Hepatocyte (in vitro differentiated cells): ENCODE data around the gene IRX5. TPM values are rescaled to one million over a fixed set of nuclear protein-coding genes. Genes with fewer than 3 reads are reported as not detected.

Experiments used
- DNase-seq: peaks from one replicate; pipeline ENCODE4 v3.0.0-alpha.2; 2016; ENCODE audit warnings: low spot score
- H2AFZ ChIP-seq: fragments of 200-600 bp; sonication (generic); 2 replicates; pipeline ENCODE4 v1.6.0; 2016; ENCODE audit warnings: antibody characterized with exemption, mild to moderate bottlenecking
- H3K27ac ChIP-seq: fragments of 200-600 bp; sonication (generic); 2 replicates; pipeline ENCODE4 v1.5.1; 2016; ENCODE audit warnings: mild to moderate bottlenecking
- H3K27me3 ChIP-seq: fragments of 200-600 bp; sonication (generic); 2 replicates; pipeline ENCODE4 v1.6.1; 2016
- H3K36me3 ChIP-seq: fragments of 200-600 bp; sonication (generic); replicated peaks from 2 replicates; pipeline ENCODE4 v1.5.1; 2016; ENCODE audit warnings: low read depth; ENCODE audit not compliant: insufficient read depth
- H3K4me1 ChIP-seq: fragments of 200-600 bp; sonication (generic); 2 replicates; pipeline ENCODE4 v1.5.1; 2016; ENCODE audit warnings: mild to moderate bottlenecking, moderate library complexity; ENCODE audit not compliant: insufficient read depth
- H3K4me2 ChIP-seq: fragments of 200-600 bp; sonication (generic); 2 replicates; pipeline ENCODE4 v1.6.0; 2016
- H3K4me3 ChIP-seq: fragments of 200-600 bp; sonication (generic); 2 replicates; pipeline ENCODE4 v1.5.1; 2016; ENCODE audit warnings: mild to moderate bottlenecking
- H3K79me2 ChIP-seq: fragments of 200-600 bp; sonication (generic); 2 replicates; pipeline ENCODE4 v1.6.0; 2017; ENCODE audit warnings: mild to moderate bottlenecking
- H3K9me2 ChIP-seq: fragments of 200-600 bp; sonication (generic); replicated peaks from 2 replicates; pipeline ENCODE4 v1.6.0; 2017; ENCODE audit warnings: mild to moderate bottlenecking; ENCODE audit not compliant: insufficient read depth
- H3K9me3 ChIP-seq: fragments of 200-600 bp; sonication (generic); 2 replicates; pipeline ENCODE4 v1.5.1; 2016; ENCODE audit warnings: low read depth, mild to moderate bottlenecking
- H4K20me1 ChIP-seq: fragments of 200-600 bp; sonication (generic); 2 replicates; pipeline ENCODE4 v1.6.0; 2016; ENCODE audit warnings: mild to moderate bottlenecking; ENCODE audit not compliant: insufficient read depth, poor library complexity, severe bottlenecking
- CTCF ChIP-seq: fragments of 200-600 bp; sonication (generic); IDR thresholded peaks from 2 replicates; pipeline ENCODE4 v1.5.1; 2016; ENCODE audit warnings: antibody characterized with exemption, mild to moderate bottlenecking; ENCODE audit not compliant: poor library complexity
- EZH2 ChIP-seq: fragments of 200-600 bp; sonication (generic); IDR thresholded peaks from 2 replicates; pipeline ENCODE4 v1.6.1; 2016; ENCODE audit warnings: antibody characterized with exemption, mild to moderate bottlenecking, borderline replicate concordance
- EZH2phosphoT487 ChIP-seq: fragments of 200-600 bp; sonication (generic); IDR thresholded peaks from one replicate; pipeline ENCODE4 v1.6.1; 2018; ENCODE audit warnings: antibody characterized with exemption, mild to moderate bottlenecking, low read depth, moderate library complexity; ENCODE audit not compliant: unreplicated experiment, severe bottlenecking
- WGBS: methylation state at CpG from one replicate; pipeline ENCODE4 v1.1.6; 2016; ENCODE audit warnings: low lambda C conversion rate; ENCODE audit errors: missing lambda C conversion rate; 5-methylcytosine and 5-hydroxymethylcytosine counted together
- polyA plus RNA-seq: library from polyadenylated mRNA; unstranded; fragments of >200 nt; fragmentation: Nextera tagmentation; extraction: Ambion mirVana; gene quantifications from 2 replicates; pipeline ENCODE4 v1.2.1, GENCODE V29; 2016
- total RNA-seq: library from RNA; depleted of rRNA; stranded (reverse); fragments of >200 nt; gene quantifications from 2 replicates; pipeline ENCODE4 v1.2.3, GENCODE V29; 2014

The IRX5 gene
- total and polyA plus RNA-seq, 2 experiments from 2014 or later = 1.7 to 3.2 TPM

- Histone ChIP-seq H3K27ac (peak overlapping the region; percentile 87), H3K27me3 (peaks cover 27% of the 10 kb centered on the region), H4K20me1 (no peaks in the 10 kb centered on the region), H3K9me3 (no peaks in the 10 kb centered on the region), H2AFZ (peak overlapping the region; percentile 8), H3K4me3 (peak overlapping the region; percentile 78), H3K4me1 (peaks cover 11% of the 10 kb centered on the region), H3K9me2 (no peaks in the 10 kb centered on the region), H3K36me3 (no peaks in the 10 kb centered on the region), H3K79me2 (peaks cover 52% of the 10 kb centered on the region), H3K4me2 (peak overlapping the region; percentile 93)
- TF ChIP-seq EZH2phosphoT487 (no peak), EZH2 (no peak), CTCF (no peak)
- peak; percentile 35 for DNase-seq
- WGBS = under 1% methylated on average over 13 of the region's 13 CpGs
These were observed 2.7 kb upstream of the IRX5 start for GRCh38 chr16:54928016-54928356.

- H2AFZ ChIP-seq = peak overlapping the region; percentile 75
- WGBS = 2% methylated on average over 29 of the region's 101 CpGs
- DNase-seq = peak; percentile 77
- no peaks in the 10 kb centered on the region for H3K9me2 ChIP-seq
- no peak for TF ChIP-seq EZH2phosphoT487
- no peak for TF ChIP-seq EZH2
- TF ChIP-seq CTCF = no peak
- no peaks in the 10 kb centered on the region for H3K9me3 ChIP-seq
- H3K27me3 ChIP-seq = peaks cover 30% of the 10 kb centered on the region
- H3K36me3 ChIP-seq = no peaks in the 10 kb centered on the region
- H3K4me2 ChIP-seq = peak overlapping the region; percentile 93
- peaks cover 11% of the 10 kb centered on the region for H3K4me1 ChIP-seq
- H3K4me3 ChIP-seq = peak overlapping the region; percentile 78
- peak overlapping the region; percentile 87 for H3K27ac ChIP-seq
- H4K20me1 ChIP-seq = no peaks in the 10 kb centered on the region
- H3K79me2 ChIP-seq = peaks cover 50% of the 10 kb centered on the region
These were observed 2.1 kb upstream of the IRX5 start for GRCh38 chr16:54928411-54929089.

- Histone ChIP-seq H3K9me2 (no peaks in the 10 kb centered on the region), H3K27ac (peak overlapping the region; percentile 97), H3K4me2 (peak overlapping the region; percentile 93), H3K9me3 (no peaks in the 10 kb centered on the region), H3K4me1 (peaks cover 11% of the 10 kb centered on the region), H4K20me1 (peaks cover under 1% of the 10 kb centered on the region), H3K4me3 (peak overlapping the region; percentile 68), H3K27me3 (peaks cover 38% of the 10 kb centered on the region), H3K36me3 (no peaks in the 10 kb centered on the region), H3K79me2 (peaks cover 49% of the 10 kb centered on the region), H2AFZ (peak overlapping the region; percentile 86)
- peak; percentile 100 for DNase-seq
- TF ChIP-seq EZH2 = no peak
- TF ChIP-seq EZH2phosphoT487 = no peak
- TF ChIP-seq CTCF = peak; percentile 45
- 1% methylated on average over 59 of the region's 73 CpGs for WGBS
These were observed 1.3 kb upstream of the IRX5 start for GRCh38 chr16:54929090-54930004.
